HG03139 (cell line): ENCODE results near the gene CSK.

ENCODE experiments used
- ATAC-seq: cut with Tn5 transposase; IDR thresholded peaks from one replicate; pipeline ENCODE4 v1.9.1; 2021; ENCODE audit not compliant: unreplicated experiment

CSK gene

GRCh38 chr15:74786551-74787165 lies 4.8 kb downstream of the CSK start:
- ATAC-seq: no peak

- peak; percentile 37 for ATAC-seq
Observed at GRCh38 chr15:74787251-74788041, 5.6 kb downstream of the CSK start.

DNA sequence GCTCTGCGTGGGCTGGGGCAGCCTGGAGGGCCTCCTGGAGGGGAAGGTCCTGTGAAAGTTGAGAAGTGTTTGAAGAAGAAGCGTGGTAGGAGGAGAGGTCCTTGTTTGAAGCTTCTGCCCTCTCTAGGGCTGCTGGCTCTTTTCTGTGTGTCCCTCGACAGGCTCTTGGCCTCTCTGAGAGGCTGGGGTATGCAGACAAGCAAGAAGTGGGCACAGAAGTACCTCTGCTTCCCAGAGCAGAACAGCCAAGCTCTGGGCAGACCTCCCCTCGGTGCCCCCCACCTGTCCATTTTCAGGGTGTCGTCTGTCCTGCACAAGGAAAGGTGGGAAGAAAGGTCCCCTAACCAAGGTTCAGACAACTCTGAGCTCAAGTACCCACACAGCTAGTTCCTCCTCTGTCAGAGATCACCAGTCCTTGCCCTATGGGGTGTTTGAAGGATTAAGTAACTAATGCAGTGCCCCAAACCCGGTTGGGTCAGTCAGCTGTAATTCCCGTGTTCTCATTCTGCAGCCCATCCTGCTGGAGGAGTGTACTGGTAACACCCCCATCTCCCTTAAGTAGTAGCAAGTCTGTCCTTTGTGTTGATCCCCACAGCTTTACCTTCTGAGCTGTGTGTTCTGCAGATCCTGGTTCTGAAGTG lies 6.3 kb downstream of the CSK start:
- peak; percentile 1 for ATAC-seq

GRCh38 chr15:74788683-74789151 lies 6.8 kb downstream of the CSK start:
- peak; percentile 30 for ATAC-seq

GRCh38 chr15:74789171-74789631 lies 7.3 kb downstream of the CSK start:
- ATAC-seq: no peak

GRCh38 chr15:74789741-74790079 lies 7.8 kb downstream of the CSK start:
- ATAC-seq: no peak

GRCh38 chr15:74790080-74790916 lies 8.4 kb downstream of the CSK start:
- ATAC-seq: no peak

- no peak for ATAC-seq
Observed at GRCh38 chr15:74791007-74791406, 9.1 kb downstream of the CSK start.

- no peak for ATAC-seq
Observed at GRCh38 chr15:74791667-74792066, 9.8 kb downstream of the CSK start.

- ATAC-seq: no peak
Observed at GRCh38 chr15:74792227-74793016, 10.5 kb downstream of the CSK start.

GRCh38 chr15:74793135-74794028 lies 11.5 kb downstream of the CSK start:
- no peak for ATAC-seq

GRCh38 chr15:74794248-74794969 lies 12.5 kb downstream of the CSK start:
- no peak for ATAC-seq

GRCh38 chr15:74794970-74795349 lies 13.1 kb downstream of the CSK start:
- ATAC-seq: no peak

DNA sequence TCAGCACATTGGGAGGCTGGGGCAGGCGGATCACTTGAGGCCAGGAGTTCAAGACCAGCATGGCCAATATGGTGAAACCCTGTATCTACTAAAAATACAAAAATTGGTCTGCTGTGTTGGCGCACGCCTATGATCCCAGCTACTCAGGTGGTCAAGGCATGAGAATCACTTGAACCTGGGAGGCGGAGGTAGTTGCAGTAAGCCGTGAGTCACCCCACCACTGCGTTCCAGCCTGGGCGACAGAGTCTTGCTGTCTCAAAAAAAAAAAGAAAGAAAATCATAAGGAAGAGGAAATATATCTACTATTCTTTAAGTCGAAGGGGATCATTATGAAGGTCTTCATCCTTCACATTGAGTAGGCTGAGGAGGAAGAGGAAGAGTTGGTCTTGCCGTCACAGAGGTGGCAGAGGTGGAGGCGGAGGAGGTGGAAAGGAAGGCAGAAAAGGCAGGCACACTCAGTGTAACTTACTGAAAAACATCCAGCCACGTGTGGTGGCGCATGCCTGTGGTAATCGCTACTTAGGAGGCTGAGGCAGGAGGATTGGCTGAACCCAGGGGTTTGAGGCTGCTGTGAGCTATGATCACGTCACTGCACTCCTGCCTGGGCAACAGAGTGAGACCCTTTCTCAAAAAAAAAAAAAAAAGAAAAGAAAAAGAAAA lies 14.2 kb downstream of the CSK start:
- no peak for ATAC-seq

- no peak for ATAC-seq
Observed at GRCh38 chr15:74798388-74799254, 16.7 kb downstream of the CSK start.

DNA sequence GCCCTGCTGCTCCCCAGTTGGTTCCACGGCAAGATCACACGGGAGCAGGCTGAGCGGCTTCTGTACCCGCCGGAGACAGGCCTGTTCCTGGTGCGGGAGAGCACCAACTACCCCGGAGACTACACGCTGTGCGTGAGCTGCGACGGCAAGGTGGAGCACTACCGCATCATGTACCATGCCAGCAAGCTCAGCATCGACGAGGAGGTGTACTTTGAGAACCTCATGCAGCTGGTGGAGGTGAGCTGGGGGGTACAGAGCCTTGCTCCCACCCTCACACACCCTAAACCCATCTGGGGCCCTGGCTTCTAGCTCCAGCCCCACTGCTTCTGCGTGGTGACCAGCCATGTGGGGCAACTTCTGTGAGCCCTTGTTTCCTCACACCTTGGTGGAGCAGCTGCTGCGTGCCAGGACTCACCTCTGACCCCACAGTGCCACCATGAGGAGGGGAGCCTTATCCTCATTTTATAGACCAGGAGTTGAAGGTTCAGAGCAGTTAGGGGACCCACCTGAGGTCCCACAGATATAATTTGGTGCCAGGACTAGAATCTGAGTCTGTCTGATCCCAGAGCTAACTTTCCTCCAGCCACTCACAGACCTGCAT lies 17.5 kb downstream of the CSK start:
- ATAC-seq: no peak
